Limb (tissue), 2 donors: ENCODE measurements around the gene RIOK1.

Source experiments
- DNase-seq, 2 donors: peaks; one replicate each; pipeline ENCODE4 v3.0.0-alpha.2; 2016; ENCODE audit errors: extremely low spot score in 2 of 2

RIOK1 gene

GRCh38 chr6:7409740-7410139 is 20.1 kb downstream of the RIOK1 start:
- no peak for DNase-seq

DNA sequence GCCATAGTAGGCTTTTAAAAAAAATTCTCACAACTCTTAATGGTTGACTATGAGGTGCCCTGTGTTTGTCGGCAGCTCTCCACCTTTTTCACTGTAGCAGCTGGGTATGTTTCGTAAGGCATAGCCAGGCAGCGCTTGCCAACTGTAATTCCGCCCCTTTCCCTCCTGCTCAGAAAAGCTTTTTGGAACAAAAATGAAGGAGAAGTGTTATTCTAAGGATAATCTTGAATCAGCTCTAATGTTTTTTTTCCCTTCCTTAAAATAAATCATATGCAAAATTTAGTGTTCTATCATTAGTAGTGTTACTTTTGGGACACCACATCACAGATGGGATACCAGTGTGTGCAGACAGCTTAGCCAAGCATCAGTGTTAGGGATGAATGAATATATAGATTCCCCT is 21.2 kb downstream of the RIOK1 start:
- DNase-seq = no peak

GRCh38 chr6:7411328-7411727 is 21.7 kb downstream of the RIOK1 start:
- DNase-seq = no peak

DNA sequence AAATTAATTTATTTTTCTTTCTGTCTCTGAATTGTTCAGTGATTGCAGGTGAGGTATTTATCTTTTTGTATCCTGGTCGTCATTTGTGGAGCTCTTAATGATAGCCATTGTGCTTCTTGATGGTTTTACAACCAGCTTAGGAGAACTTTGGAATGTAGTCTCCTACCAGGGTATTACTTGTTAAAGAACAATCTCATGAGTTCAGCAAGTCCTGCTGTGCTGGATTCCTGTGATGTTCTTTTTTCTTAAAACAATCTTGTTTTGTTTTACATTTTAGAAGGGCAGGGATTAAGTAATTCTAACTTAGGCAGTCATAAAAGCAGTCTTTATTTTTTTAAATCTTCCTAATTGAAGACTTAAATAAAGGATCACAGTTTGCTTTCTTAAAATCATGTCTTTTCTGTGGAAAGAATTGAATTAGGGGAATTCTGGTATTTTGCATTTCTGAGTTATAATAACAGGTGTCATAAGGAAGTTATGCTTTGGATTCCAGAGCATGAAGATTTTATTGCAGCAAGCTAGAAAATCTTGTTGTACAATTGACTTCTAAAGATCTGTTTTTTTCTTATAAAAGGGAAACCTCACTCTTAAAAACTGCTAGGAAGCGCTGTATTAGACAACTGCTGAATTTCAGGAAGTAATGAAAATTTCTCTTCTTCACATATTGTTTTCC is 23.7 kb downstream of the RIOK1 start:
- no peak for DNase-seq

DNA sequence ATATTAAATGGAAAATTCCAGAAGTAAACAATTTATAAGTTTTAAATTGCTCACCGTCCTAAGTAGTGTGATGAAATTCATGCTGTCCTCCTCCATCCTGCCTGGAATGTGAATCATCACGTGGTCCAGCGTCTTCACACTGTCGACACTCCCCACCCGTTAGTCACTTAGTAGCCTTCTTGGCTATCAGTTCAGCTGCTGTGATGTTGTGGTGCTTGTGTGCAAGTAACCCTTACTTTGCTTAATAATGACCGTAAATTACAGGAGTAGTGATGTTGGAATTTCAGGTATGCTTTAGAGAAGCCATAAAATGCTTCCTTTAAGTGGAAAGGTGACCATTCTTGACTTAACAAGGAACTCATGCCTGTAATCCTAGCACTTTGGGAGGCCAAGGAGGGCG is 25.2 kb downstream of the RIOK1 start:
- DNase-seq = no peak

DNA sequence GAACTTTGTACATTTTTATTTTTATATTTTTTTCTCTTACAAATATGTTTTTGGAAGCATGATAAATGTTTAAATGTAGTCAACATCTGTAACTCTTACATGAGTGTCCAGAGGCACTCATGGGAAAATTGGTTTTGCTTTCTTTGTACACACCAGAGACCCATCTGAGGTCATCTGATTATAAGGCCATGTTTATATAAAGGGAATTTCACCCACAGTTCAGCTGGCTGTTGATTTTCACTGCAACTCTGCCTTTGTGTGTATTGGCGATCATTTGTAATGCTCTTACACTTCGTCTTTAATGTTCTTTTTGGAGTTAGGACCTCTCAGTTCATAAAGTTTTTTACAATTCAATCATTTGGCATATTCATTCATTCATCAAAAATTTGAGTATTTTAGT is 28.1 kb downstream of the RIOK1 start:
- no peak for DNase-seq

GRCh38 chr6:7418238-7418905 is 28.8 kb downstream of the RIOK1 start:
- no peak for DNase-seq

GRCh38 chr6:7419065-7419464 is 29.5 kb downstream of the RIOK1 start:
- no peak for DNase-seq

GRCh38 chr6:7421066-7421465 is 31.5 kb downstream of the RIOK1 start:
- no peak for DNase-seq

GRCh38 chr6:7424058-7424457 is 34.5 kb downstream of the RIOK1 start:
- DNase-seq = no peak

DNA sequence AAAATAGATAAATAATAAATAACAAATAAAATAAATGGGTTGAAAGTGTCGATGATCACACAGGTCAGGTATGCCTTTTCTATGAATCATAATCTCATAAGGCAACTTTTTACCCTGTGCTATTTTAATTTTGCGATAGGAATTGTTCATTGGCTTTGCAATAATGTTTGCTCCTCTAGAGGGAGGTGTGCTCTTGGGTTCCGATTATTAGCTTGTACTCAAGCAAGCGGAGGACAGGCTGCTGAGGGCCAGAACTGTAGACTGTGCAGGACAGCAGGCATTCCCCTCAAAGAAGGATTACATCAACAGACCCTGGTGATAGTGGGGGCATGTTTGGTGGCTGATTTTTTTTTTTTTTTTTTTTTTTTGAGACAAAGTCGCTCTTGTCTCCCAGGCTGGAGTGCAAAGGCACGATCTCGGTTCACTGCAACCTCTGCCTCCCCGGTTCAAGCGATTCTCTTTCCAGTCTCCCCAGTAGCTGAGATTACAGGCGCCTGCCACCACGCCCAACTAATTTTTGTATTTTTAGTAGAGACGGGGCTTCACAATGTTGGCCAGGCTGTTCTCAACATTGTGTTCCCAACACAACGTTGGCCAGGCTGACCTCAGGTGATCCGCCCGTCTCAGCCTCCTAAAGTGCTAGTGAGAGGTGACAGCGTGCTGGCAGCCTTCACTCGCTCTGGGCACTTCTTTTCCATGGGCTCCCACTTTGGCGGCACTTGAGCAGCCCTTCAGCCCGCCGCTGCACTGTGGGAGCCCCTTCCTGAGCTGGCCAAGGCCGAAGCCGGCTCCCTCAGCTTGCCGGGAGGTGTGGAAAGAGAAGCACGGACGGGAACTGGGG is 35.6 kb downstream of the RIOK1 start:
- DNase-seq = no peak

DNA sequence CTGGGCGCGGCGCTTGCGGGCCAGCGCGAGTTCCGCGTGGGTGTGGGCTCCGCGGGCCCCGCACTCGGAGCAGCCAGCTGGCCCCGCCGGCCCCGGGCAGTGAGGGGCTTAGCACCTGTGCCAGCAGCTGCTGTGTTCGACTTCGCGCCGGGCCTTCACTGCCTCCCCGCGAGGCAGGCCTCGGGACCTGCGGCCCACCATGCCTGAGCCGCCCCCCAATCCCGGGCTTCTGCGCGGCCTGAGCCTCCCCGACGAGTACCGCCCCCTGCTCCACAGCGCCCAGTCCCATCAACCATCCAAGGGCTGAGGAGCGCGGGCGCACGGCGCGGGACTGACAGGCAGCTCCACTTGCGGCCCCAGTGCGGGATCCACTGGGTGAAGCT is 36.2 kb downstream of the RIOK1 start:
- DNase-seq = no peak

- DNase-seq = no peak
These were observed 37.0 kb downstream of the RIOK1 start for GRCh38 chr6:7426447-7427169.

DNA sequence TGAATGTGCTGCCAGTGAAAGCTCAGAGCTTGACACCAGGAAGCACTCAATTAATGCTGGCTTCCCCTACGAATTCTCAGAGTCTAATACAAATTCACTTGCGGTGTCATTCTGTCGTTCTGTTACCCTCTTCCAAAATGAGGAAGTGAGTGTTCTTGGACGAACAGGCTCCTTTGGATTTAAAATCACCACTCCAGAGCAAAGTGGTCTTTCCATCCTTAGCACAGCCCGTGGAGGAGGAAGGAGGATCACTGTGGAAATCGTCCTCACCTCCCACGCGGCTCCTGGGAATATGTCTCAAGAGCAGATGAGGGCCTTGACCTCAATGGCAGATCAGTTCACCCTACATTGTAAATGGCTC is 41.7 kb downstream of the RIOK1 start:
- no peak for DNase-seq

DNA sequence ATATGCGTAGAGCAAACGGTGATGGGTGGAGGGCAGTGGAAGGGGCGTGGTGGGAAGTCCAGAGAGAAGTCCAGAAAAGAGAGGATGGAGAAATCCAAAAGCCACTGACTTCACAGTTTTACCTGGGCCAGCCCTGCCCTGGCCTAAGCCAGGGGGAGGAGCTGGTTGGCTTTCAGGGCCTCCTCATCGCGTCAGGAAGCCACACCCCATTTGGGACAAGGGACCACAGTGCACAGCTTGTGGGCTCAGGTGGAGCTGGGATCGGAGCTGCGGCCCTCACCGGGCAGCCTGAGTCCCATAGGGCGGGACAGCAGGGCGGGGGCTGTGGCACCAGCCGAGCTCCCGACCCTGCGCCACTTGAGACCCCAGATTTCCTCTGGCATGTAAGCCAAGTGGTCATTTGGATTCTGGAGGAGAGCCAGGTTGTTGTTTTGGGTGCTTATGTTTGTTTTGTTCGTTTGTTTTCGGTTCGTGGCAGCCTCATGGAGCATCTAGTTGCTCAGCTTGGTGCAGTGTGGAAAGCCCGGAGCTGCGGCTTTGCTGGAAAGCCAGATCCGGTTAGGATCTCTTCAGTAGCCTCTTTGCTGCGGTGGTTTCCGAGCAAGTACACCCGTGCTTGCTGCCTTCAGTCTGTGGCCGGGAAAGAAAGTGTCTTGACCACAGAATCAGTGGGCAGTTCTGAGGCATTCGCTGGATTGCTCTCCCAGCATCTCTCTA is 42.2 kb downstream of the RIOK1 start:
- DNase-seq = no peak

- DNase-seq = no peak
These were observed 42.9 kb downstream of the RIOK1 start for GRCh38 chr6:7432391-7433120.

GRCh38 chr6:7433121-7433617 is 43.6 kb downstream of the RIOK1 start:
- no peak for DNase-seq

DNA sequence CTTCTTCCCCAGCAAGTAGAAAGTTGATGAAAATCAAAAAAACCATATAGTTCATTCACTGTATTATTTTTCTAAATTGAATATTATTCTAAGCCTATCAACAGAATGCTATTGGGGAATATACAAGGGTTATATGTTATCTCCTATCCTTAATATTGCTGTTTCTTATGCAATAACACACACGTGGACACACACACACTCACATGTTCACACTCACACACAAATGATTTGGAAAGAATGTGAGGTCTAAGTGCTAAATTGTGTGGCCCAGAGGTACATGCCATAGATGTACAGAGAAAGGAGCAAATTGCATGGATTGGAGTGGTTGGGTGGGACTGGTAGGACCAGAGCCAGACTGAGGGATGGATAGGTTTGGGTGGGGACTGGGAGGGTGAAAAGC is 45.1 kb downstream of the RIOK1 start:
- DNase-seq = no peak

DNA sequence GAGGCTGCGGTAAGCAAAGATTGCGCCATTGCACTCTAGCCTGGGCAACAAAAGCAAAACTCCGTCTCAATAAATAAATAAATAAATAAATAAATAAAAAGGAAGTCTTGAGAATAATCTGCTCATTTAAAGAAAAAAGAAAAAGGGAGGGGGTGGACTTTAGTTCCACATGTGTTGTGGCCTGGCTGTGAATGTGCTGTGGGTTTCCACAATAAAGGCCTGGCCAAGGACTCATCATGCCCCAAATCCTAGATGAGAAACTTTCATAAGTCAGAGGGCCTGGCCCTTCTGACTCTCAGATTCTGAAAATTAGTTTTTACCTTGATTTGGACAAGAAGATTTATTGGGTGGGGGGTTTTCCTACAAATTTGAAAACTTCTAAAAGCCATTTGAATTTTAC is 48.4 kb downstream of the RIOK1 start:
- DNase-seq = no peak

DNA sequence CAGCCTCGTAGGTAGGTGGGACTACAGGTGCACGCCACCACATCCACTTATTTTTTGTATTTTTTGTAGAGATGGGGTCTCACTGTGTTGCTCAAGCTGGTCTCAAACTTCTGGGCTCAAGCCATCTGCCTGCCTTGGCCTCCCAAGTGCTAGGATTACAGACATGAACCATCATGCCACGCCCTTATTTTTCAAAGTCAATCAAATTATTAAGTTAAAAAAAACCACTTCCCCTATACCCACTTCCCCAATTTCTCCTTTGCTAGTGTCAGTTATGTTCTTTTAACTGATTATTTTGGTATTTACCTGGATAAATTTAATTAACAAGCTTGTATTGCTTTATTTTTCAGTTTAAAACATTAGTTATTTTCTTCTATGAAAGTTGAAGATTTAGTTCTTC is 49.6 kb downstream of the RIOK1 start:
- no peak for DNase-seq

DNA sequence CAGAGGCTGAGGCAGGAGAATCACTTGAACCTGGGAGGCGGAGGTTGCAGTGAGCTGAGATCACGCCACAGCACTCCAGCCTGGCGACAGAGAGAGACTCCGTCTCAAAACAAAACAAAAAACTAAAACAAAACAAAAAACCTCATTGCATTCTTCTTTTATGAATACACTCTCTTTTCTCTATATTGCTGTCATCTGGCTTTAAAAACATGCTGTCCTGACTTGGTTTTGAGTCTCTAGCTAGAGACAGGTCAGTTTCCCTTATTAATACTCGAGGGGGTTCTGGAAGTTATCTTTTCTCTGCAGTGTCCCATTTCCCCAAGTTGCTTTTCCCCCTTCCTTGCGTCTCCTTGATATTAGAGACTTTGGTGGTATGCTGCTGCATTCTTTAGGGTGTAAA is 50.9 kb downstream of the RIOK1 start:
- DNase-seq = no peak
